ENCODE measurements around the gene NWD2.
"Not testable (repeated sequence)": the region's sequence is repeated elsewhere in the genome, so short reads cannot be mapped to it uniquely, and the experiment has no call there.

The NWD2 gene

DNA sequence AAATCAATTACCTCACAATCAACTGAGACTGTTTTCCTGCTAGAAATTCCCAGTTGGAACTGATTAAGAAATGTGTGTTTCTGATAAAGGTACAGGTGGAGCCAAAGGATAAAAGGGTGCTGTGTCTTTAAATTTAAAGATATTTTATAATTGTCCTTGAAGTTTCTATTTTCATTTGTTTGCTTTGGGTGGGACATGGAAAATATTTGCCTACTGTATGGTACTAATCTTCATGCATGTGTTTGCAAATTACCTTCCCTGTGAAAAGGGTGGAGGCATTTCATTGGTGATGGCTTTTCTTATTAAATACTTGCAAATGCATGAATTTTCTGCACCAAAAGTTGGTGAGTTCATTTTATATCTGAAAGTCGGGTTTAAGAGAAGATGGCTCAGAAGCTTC lies 225.7 kb downstream of the NWD2 start:
- no peak for DNase-seq

DNA sequence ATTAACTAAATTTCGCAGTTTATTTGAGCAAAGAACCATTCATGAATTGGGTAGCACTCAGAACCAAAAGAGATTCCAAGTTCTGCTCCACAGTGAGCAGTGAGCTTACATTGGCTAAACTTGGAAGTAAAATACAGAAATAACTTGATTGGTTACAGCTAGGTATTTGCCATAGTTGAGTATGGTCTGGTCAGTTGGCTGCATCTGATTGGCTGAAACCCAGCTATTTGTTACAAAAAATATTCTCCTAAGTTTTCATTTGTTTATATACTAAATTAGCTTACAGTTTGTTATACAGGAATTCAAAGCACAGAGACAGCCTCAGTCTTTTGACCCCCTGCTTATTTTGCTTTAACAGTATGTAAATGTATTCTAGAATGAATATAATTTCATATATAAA lies 226.6 kb downstream of the NWD2 start:
- DNase-seq = no peak

DNA sequence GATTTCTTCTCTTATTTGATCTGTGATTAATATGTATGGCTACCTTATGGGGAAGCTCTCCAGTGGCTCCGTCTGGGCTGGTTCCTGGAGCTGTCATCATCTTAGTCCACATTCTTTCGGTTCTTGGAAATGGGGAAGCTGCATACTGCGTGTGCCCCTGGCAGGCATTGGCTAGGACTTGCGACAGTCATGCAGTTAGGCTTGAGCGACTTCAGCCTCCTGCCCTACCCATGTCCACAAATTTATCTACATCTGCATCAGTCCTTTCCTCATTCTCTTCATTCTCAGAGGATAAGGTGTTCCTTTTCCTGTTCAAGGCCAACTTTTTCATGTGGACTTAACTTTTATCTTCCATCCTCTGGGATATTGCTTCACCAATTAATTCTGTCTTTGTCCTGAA lies 227.4 kb downstream of the NWD2 start:
- DNase-seq = no peak

DNA sequence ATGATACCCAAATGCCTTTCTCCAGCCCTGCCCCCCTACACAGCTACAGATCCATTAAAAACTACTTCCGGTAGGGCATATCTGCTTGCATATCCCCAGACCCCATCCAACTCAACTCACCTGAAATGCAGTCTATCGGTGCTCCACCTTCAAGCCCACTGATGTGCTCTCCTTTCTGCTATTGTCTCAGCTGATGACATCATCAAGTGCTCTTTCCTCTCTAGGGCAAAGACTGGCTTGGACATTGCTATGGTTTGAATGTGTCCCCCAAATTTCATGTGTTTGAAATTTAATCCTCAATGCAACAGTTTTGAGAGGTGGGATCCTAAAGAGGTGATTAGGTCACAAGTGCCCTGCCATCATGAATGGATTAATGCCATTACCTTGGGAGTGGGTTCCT lies 229.3 kb downstream of the NWD2 start:
- no peak for DNase-seq

DNA sequence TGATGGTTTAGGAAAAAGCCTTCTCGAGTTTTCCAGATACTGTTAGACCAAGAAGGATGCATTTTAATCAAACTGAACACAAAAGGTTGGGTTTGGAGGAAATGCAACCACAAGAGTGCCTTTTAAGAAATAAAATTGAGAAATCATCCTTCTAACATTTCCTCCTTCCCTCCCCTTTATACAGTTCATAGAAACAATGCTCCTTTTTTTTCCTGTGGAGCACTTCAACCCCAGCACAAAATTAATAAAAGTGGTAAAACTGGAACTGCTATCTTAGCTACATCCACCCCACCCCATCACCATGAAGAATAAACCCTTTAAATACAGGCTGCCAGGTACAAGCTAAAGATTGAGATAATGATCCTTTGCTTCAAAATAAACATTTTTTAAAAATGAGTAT lies 230.5 kb downstream of the NWD2 start:
- DNase-seq = no peak

DNA sequence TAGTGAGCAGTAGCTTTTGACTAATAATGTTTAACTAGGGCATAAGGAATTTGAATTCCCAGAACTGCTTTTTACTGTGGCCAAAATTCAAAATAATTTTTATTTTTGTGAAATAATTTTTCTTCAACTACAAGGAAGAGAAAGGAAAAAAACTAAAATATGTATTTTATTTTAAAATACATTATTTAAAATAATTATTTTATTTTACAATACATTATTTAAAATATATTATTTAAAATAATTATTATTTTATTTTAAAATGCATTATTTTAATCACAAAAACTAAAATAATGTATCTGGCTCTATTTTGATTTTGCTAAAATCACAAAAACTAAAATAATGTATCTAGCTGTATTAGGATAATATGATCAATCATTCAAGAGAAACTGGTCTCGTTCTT lies 231.2 kb downstream of the NWD2 start:
- DNase-seq = no peak

DNA sequence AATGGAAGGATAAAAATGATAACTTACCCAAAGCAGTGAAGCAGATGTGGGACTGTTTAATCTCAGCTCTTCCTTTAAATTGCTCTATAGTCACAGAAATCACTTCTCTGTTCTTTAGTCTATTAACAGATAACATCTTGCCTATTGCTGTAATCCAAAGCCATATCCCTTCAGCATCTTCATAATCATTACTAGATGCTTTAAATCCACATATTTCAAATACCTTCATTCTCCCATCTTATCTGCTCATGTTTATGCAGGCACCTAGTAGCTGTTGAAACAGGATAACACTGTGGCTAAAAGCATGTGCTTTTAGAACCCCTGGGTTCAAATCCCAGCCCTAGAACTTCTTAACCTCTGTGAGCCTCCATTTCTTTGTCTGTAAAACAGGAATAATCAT lies 231.7 kb downstream of the NWD2 start:
- DNase-seq = no peak

DNA sequence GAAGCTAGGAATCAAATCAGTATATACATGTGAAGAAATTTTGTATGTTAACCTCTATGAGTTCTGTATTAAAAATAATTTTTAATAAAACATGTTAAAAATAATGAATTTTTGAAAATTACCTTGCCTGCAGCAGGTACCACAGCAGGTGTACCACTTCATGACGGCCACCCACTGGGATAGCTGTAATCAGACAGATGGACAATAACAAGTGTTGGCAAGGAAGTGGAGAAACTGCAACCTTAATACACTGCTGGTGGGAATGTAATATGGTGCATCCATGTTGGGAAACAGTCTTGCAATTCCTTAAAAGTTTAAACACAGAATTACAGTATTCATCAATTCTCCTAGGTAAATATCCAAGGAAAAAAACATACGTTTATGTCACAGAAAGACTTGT lies 232.1 kb downstream of the NWD2 start:
- DNase-seq = no peak

DNA sequence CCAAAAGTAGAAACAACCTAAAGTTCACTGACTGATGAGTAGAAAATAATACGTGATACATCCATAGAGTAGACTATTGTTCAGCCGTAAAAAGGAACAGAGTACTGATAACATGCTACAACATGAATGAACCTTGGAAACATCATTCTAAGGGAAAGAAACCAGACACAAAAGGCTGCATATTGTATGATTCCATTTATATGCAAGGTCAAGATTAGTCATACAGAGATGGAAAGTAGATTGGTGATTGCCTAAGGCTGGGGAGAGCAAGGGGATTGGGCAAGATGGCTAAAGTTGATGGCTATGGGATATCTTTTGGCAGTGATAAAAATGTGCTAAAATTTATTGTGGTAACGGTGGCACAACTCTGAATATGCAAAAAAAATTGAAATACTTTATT lies 232.6 kb downstream of the NWD2 start:
- no peak for DNase-seq

DNA sequence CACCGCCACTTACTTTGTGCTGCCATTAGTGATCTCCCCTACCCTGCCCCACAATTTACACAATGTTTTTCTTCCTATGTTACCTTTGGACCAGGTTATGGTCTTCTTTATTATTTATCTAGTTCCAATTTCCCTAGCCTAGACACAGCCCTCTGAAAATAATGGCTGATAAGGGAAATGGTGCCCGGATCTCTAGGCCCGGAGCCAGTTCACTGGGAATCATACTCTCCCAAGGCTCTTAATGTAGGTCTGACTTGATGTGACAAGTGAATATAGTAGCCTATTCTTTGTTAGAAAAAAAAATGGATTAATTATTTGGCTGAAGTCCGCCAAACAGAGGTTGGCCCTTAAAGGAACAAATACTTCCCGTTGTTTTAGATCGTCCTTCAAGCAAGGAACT lies 233.6 kb downstream of the NWD2 start:
- no peak for DNase-seq

DNA sequence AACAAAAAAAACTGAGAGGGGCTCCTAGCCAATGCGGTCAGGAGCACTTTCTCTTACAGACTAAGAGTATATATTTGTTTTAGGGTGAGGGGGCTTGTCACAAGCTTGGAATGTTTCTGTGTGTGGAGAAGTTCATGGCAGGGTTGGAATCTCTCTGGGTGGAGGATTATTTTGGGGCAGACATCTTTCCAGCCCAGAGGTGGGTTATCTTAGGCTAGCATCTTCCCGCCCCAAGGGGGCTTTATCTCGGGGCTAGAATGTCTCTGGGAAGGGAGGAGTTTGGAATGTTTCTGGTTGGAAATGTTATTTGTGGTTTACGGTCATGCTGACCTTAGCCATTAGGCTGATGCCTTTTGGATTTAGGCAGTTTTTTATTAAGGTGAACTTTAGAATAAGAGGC lies 236.0 kb downstream of the NWD2 start:
- DNase-seq = no peak

DNA sequence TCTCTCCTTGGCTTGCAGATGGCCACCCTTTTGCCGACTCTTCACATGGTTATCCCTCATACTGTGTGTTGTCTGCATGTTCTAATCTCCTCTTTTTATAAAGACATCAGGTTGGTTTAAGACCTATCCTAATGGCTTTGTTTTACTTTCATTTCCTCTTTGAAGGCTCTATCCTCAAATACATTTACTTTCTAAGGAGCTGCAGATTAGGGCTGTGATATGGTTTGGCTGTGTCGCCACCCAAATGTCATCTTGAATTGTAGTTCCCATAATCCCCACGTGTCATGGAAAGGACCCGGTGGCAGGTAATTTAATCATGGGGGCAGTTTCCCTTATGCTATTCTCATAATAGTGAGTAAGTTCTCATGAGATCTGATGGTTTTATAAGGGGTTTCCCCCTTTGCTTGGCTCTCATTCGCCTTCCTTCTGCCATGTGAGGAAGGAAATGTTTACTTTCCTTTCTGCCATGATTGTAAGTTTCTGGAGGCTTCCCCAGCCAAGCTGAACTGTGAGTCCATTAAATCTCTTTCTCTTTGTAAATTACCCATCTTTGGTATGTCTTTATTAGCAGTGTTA lies 237.1 kb downstream of the NWD2 start:
- no peak for DNase-seq

DNA sequence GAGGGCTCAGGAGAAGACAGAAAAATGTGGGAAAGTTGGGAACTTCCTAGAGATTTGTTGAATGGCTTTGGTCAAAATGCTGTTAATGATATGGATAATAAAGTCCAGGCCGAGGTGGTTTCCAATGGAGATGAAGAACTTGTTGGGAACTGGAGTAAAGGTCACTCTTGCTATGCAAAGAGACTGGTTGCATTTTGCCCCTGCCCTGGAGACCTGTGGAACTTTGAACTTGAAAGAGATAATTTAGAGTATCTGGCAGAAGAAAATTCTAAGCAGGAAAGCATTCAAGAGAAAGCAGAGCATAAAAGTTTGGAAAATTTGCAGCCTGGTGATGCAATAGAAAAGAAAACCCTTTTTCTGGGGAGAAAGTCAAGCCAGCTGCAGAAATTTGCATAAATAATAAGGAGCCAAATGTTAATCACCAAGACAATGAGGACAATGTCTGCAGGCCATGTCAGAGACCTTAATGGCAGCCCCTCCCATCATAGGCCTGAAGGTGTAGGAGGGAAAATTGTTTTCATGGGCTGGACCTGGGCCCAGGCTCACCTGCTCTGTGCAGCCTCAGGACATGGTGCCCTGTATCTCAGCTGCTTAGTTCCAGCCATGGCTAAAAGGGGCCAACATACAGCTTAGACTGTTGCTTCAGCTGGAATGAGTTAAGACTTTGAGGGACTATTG lies 237.8 kb downstream of the NWD2 start:
- DNase-seq = no peak

DNA sequence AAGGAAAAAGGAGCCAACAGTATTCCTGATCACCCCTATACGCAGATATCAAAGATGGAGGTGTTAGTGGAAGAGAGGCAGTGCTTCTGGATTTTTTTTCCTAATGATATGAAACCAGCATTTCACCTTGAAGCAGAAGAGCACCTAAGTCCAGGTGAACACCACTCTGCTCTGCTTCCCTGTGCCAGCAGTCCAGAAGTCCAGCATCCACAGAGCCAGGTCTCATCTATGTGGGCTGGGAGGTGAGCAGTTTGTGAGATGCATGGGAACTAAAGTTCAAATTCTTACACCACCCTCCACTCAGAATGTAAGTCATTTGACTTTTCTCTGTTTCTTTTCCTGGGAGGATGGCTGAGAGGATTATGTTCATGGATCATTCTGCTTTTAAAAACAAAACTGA lies 239.1 kb downstream of the NWD2 start:
- no peak for DNase-seq

DNA sequence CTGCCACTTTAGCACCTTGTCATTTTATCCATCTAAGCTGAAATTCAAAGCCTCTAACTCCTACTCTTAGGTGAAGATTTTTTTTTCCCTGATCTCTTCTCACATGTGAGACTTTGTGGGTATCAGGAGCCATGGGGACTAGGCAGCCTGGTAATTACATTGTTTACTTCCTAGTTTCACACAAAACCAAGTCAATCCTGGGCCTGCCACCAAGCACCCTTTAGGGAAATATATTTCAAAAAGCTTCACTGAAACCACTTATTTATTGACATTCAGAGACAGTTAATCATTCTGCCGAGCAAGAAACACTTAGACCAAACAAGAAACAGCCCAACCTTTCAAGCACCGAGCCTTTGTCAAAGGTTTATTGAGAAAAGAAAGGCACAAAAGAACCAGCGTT lies 241.6 kb downstream of the NWD2 start:
- no peak for DNase-seq

DNA sequence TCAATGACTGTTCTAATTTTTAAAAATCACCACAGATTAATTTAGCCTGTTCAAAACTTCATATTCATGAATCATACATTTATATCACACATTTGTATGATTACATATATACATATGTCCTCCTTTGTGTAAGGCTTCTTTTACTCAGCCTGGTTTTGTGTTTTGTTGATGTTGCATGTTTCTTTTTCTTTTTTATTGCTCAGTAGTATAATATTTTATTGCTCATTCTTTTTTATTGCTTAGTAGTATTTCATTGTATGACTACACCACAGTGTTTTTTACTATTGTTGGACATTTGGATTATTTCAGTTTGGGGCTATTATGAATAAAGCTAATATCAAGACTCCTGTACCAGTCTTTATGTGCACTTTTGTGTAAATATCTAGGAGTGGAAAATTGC lies 243.1 kb downstream of the NWD2 start:
- DNase-seq = no peak

DNA sequence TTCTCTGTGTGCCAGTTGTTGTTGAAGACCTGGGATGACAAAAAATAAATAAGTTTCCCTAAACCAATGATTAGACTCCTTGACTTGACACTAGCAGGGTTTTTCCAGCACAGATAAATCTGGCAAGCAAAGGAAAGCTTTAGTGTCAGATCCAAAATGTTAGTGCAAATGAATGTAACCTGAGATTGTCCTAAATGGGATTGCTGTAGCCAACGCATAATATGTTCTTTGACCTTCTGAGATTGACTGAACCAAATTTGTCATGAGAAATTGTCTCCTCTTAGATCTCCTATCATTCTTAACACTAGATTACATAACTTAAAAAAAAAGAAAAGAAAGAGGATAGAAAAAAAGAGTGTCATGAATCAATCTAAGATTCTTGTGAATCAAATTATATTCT lies 245.2 kb downstream of the NWD2 start:
- DNase-seq = no peak

DNA sequence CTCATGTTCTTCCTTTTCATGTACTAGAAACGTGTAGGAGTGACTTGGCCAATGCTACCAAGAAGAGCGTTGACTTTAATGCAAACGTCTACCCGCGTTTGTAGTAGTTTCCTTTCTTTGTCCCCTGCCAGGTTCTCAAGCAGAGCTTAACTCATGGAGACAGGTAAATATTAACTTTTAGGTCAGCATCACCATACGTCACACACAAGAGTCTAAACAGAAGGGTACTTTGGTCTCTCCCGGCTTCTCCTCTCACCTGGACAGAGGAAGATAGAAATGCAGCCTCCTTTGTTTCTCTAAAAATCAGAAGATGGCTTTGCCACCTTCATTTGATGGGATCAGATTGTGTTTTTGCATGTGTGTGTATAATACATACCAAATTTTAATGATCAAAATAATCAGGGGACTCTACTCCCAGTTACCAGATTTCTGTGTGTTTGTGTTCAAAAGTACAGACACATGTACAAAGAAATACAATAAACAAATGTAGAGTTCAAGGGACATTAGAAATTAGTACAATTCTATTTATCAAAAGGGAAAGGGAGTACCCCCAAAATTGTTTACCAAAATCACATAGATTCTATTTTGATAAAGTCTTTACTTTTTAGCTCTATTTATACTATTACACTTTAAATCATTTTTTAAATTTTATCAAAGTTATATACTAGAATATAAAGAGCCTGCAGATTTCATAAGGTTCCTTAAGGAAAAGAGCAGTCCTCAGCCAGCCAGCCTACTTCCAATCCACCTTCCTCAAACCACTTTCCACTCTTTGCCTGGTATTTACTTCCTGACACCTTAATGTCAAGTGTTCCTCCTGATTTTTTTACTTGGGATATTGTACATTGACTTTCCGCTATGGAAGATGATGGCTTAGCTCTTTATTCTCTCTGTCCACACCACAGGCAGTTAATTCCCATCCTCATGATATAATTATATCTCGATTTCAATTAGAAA lies 246.1 kb downstream of the NWD2 start:
- no peak for DNase-seq

DNA sequence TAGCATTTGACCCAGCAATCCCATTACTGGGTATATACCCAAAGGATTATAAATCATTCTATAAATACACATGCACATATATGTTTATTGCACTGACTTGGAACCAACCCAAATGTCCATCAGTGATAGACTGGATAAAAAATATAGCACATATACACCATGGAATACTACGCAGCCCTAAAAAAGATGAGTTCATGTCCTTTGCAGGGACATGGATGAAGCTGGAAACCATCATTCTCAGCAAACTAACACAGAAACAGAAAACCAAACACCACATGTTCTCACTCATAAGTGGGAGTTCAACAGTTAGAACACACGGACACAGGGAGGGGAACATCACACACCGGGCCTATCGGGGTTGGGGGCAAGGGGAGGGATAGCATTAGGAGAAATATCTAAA lies 250.8 kb downstream of the NWD2 start:
- not testable (repeated sequence) for DNase-seq

All from activated T-cell treated with anti-CD3 and anti-CD28 coated beads for 4 hours (primary cell).